ENCODE results near the gene PFN3.
A peak's percentile ranks its signal among the peaks of the same experiment; 100 is the strongest.

Gene PFN3

DNA sequence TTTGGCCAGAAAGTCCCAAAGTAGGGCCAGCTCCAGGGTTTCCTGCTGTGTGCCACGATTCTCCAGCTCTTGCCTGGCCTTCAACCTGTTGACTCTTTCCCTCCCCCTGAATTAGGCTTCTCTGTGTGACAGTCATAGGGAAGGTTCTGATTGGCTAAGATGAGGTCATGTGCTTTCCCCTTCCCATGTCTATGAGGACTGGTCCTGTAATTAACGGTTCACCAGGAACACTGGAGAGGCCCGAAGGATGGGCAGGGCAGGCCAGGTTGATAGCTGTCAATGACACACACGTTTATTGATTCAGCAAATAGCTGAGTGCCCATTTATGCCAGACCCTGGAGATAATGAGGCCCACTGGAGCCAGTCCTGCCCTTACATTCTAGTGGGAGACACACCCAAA is 37.2 kb upstream of the PFN3 start:
- DNase-seq = no peak

GRCh38 chr5:177435847-177436536 is 35.5 kb upstream of the PFN3 start:
- no peak for DNase-seq

- DNase-seq = no peak
Measured at GRCh38 chr5:177434942-177435738, 34.7 kb upstream of the PFN3 start.

DNA sequence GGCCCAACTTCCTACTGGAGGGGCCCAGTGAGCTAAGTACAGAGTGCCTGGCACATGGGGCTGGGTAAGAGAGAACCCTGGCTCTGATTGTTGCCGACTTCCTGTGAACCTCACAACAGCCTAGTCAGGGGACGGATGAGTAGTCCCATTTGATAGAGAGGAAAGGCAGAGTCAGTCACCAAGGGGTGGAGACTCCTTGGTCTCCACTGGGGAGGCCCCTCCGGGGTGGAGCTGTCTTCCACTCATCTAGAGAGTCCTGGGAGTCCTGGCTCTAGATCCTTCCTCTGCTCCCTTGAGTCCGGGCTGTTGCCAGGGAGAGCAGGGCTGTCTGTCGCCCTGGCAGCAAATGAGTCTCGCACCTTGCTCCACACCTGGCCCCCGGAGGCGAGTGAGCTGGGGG is 34.0 kb upstream of the PFN3 start:
- DNase-seq = peak in 1 of 2 donors; percentile 56

GRCh38 chr5:177433658-177434217 is 33.3 kb upstream of the PFN3 start:
- DNase-seq = no peak

- DNase-seq = no peak
Measured at GRCh38 chr5:177432839-177433657, 32.6 kb upstream of the PFN3 start.

DNA sequence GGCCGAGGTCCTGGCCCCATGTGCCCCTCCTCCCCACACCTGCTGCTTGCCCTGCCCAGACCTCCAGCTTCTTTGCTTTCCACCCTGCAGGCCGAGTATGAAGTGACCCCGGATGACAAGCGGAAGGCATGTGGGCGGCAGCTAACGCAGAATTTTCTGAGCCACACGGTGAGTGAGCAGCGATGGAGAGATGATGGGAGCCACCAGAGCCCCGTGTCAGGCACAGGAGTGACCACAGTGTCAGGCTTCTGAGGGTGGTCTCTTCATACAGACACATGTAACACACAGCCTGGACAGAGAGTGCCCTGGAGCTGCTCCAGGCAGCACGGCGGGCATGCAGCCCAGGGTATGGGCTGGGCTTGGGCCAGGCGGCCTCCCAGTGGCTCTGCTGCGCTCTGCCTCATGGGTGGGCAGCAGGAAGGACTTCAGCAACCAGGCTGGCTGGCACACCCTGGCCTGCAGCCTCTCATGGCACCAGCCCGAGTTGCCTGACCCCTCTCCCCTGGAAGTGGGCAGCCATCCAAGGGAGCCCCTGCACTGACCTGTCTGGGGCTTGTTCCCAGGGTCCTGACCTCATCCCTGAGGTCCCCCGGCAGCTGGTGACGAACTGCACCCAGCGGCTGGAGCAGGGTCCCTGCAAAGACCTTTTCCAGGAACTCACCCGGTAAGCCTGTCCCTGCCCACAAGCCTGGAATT is 31.8 kb upstream of the PFN3 start:
- DNase-seq = no peak

- peak; percentile 83 to 87 for DNase-seq
Measured at GRCh38 chr5:177431317-177432142, 31.1 kb upstream of the PFN3 start.

DNA sequence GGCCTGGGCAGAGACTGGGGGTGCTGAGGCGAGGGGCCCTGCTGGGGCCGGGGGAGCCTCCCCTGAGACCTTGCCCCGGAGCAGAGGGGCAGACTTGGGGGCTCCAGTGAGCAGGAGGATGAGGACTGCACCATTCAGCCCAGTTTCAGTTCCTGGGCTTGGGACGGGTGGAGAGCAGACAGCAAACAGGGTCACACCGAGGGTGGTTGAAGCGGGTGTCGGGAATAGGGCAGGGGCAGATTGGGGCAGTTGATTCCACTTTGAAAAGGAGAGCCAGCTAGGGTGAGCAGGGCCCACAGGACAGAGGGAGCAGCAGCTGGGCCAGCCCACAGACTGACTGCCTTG is 30.5 kb upstream of the PFN3 start:
- no peak for DNase-seq

DNA sequence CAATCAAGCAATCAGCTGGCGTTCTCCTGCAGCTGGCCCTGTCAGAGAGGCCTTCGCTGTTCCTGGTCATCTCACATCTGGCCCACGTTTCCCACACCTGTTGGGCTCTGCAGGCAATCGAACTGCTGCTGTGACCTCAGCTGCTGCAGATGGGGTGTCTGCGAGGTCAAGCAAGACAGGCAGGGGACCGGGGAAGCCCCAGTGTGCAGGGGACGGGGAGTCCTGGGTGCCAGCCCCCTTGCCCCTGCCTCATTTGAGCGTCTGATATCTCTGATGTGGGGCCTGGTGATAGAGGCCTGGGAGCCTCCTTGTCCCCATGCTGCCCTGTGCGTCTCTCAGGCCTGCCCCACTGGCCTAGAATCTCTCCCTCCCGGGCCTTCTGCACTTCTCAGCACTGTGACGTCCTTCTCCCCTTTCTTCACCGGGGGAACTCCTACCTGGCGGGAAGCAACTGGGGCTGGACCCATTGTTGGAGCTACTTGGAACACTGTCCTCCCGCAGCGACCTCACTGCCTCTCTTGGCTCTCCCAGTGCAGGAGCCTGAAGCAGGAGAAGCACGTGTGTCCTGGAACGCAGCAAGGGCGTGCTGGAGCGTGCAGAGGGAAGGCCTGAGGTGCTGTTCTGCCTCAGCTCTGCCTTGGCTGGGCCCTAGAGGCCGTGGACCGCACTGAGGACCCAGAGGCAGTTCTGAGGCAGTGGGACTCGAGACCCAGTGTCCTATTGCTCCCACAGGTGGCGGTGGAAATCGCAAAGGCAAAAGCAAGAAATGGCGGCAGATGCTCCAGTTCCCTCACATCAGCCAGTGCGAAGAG is 29.9 kb upstream of the PFN3 start:
- no peak for DNase-seq

GRCh38 chr5:177429248-177430040 is 29.0 kb upstream of the PFN3 start:
- DNase-seq = peak; percentile 87 to 91

- DNase-seq = no peak
Measured at GRCh38 chr5:177428574-177429217, 28.2 kb upstream of the PFN3 start.

- peak in 1 of 2 donors; percentile 52 for DNase-seq
Measured at GRCh38 chr5:177427919-177428573, 27.6 kb upstream of the PFN3 start.

- no peak for DNase-seq
Measured at GRCh38 chr5:177427211-177427822, 26.9 kb upstream of the PFN3 start.

- peak; percentile 77 to 80 for DNase-seq
Measured at GRCh38 chr5:177426566-177427210, 26.2 kb upstream of the PFN3 start, which contains the start of gene GRK6. Gene GRK6 (plus strand): TSS chr5:177426676. CDS start chr5:177426846, 170 bp downstream.

DNA sequence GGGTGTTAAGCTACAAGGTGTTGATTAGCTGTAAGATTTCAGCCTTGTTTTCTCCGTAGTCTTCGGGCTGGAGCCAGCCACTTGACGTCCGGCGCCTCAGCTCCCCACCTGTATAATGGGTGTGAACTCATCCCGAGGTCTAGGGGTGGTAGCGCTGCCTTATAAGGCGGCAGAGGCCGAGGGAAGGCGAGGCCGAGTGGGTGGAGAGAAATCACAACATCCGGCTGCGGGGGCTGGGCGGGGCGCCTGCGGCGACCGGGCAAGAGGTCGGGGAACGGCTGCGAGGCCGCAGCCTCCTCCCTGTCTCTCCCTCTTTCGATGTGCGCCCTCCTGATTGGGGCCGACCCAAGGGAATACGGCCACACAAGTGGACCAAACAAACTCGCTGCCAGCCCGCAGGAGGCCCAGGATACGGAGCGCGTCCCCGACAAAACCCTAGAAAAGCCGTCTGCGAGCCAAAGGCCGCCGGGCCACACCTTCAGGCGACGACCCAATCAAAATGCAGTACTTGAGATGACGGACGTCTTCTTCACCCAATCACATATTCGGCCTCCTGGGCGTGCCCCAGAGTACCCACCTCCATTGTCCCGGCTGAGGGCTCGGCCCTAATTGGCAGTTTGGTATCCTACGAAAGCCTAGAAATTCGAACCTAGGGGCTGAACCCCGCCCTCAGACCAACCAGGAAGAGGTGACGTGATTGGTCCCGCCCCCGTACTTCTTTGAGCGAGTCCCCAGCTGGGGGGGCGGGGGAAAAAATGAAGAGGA is 25.5 kb upstream of the PFN3 start:
- DNase-seq = peak; percentile 100

Measured in CD4-positive, alpha-beta T cell treated with Interleukin-1 beta for 1 hour (primary cell).